HG03432 (cell line): ENCODE data around the gene PYM1.
"Not testable (repeated sequence)": the region's sequence is repeated elsewhere in the genome, so short reads cannot be mapped to it uniquely, and the experiment has no call there.

Source experiments
- ATAC-seq: cut with Tn5 transposase; IDR thresholded peaks from one replicate; pipeline ENCODE4 v1.9.1; 2021; ENCODE audit warnings: mild to moderate bottlenecking, moderate library complexity; ENCODE audit not compliant: unreplicated experiment

The PYM1 gene

DNA sequence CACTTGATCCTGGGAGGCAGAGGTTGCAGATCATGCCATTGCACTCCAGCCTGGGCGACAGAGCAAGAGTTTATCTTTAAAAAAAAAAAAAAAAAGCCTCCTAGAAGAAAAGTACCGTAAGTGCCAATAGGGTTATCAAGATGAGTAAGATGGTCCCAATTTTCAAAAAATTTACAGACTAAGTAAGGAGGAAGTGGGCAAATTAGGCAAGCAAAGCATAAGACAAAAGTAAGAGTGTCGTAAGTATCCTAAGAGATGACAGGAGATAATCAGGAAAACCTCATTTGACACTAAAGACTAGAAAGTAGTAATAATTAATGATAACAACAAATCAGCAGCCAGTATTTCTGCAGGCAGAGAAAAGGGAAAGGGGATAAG lies 12.2 kb downstream of the PYM1 start:
- ATAC-seq, result no peak

- ATAC-seq, result no peak
Observed at GRCh38 chr12:55912908-55913307, 14.8 kb downstream of the PYM1 start.

DNA sequence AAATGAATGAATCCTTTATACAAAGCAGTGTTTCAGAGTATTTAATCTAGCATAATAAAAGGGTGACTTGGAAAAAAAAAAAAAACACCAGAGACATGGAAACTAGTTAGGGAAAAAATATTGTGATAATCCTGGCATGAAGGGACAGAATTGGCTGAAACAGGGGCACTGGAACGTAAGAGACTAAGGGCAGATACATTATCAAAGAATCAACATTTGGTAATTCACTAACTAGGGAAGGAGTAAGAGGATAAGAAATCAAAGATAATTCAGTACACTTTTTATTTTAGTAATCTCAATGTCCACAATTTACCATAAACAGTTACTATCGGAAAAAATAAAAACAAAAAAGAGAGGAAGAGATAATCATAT lies 18.2 kb downstream of the PYM1 start:
- no peak for ATAC-seq

GRCh38 chr12:55908726-55909512 lies 18.8 kb downstream of the PYM1 start:
- ATAC-seq, result no peak

- ATAC-seq, result no peak
Observed at GRCh38 chr12:55906056-55906455, 21.6 kb downstream of the PYM1 start.

DNA sequence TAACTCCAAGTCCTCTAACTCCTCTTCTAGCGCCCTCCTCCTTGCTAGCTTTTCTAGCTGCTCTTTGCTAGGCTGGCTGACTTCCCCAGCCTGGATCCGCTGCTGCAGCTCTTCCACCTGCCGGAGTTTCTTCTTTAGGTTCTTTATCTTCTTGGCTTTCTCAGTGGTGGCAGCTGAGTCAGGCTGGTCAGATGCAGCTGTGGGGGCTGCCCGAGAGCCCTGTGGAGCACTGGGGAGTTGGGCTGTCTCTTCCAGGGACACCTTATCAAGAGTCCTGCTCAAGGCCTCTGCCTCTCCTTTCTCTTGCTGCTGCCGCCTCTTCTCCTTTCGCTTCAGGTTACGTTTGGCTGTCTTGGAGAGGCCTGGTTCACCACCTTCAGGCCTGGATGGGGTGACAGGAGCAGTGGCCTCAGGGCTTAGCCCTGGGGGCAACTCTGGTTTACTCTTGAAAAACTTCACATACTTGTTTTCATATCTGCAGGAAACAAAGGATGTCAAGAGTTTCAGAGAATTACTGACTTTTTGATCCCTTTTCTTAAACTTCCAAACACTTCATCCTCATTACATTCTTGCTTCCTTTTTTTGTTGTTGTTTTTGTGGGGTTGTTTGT lies 25.7 kb downstream of the PYM1 start:
- no peak for ATAC-seq

- ATAC-seq, result no peak
Observed at GRCh38 chr12:55899082-55899481, 28.6 kb downstream of the PYM1 start.

GRCh38 chr12:55893723-55894122 lies 34.0 kb downstream of the PYM1 start:
- no peak for ATAC-seq

DNA sequence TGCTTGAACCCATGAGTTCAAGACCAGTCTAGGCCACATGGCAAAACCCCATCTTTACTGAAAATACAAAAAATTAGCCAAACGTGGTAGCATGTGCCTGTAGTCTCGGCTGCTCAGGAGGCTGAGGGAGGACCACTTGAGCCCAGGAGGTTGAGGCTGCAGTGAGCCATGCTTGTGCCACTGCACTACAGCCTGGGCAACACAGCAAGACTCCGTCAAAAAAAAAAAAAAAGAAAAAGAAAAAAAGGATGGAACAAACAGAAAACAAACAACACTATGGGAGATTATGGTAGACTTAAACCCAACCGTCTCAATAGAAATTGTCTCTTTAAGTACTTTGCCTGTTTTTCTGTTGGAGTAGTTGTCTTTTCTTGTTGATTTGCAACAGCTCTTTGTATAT lies 36.4 kb downstream of the PYM1 start:
- ATAC-seq, result no peak

- no peak for ATAC-seq
Observed at GRCh38 chr12:55885113-55885512, 42.6 kb downstream of the PYM1 start.

GRCh38 chr12:55877824-55878223 lies 49.9 kb downstream of the PYM1 start:
- no peak for ATAC-seq

DNA sequence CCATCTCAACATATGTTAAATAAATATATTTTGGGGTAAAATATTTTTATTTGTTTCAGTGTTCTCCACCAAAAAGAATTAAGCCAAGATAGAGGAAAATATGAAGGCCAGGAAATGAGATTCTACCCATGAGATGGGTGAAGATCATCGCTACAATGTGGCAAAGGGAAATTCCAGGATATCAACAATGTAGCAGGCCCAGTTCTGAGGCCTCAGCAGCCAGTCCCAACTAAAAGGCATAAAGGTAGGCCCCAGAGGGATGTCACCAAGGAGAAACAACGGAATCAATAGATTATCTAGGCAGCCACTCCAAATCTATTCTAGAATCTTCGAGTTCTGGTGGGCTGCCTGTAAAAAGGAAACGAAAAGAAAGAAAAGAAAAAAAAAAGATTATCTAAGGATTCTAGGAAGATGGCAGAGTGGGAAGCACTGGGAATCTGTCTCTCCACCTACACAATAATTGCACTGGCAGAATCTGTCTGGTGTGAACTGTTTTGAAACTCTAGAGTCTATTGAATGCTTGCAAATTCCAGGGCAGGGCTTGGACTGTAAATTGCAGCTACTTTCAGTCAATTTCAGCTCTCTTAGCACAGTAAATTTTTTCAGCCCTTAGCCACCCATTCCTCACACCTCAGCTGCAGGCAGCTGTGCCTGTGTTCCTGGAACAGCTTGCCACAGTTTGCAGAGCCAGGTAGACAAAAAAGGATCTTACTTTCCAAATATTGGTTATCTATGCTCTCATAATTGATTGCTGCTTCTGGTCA lies 51.8 kb downstream of the PYM1 start:
- ATAC-seq, result no peak

DNA sequence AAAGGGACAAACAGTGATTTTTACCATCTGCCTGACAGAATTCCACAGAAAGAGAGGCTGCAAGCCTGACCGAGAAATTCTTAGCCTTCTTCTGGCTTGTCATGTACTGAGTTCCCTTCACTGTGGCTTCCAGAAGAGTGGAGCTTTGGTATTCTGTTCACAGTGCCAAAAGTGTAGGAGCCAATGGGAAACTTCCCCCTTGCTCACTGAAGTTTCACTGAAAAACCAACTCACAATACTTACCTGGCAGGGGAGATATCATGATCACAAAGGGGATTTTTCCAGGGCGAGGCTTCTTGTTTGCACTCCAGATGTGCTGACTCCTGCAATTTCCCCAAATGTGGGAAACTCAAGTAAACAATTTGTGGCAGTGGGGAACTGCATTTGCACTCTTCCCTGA lies 53.3 kb downstream of the PYM1 start:
- ATAC-seq, result no peak

- not testable (repeated sequence) for ATAC-seq
Observed at GRCh38 chr12:55866454-55867004, 61.2 kb downstream of the PYM1 start.

GRCh38 chr12:55865327-55865726 lies 62.4 kb downstream of the PYM1 start:
- ATAC-seq, result no peak

GRCh38 chr12:55862931-55863330 lies 64.8 kb downstream of the PYM1 start:
- not testable (repeated sequence) for ATAC-seq

DNA sequence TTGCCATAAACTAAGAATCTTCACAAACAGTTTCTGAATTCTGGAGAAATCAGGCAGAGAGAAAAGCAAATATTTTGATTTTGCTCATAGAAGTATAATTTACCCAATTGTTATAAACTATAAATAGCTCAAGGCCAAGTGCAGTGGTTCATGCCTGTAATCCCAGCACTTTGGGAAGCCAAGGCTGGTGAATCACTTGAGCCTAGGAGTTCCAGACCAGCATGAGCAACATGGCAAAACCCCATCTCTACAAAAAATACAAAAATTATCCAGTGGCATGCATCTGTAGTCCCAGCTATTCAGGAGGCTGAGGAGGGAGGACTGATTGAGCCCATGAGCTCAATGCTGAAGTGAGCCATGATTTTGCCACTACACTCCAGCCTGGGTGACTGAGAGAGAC lies 65.4 kb downstream of the PYM1 start:
- no peak for ATAC-seq

DNA sequence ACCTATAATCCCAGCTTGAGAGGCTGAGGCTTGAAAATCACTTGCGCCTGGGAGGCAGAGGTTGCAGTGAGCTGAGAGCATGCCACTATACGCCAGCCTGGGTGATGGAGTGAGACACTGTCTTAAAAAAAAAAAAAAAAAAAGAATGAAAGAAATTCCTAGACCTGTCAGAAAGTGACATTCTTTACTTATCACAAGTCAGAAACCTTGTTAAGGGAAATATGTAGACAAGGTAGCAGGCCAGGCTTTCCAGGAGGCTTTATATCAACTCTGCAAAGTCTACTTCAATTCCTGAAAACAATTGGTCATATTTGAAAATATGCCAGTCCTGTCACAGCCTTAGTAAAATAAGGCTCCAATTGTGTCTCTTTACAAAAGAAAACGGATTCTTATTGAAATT lies 65.8 kb downstream of the PYM1 start:
- ATAC-seq, result no peak

GRCh38 chr12:55861396-55861795 lies 66.3 kb downstream of the PYM1 start:
- no peak for ATAC-seq

DNA sequence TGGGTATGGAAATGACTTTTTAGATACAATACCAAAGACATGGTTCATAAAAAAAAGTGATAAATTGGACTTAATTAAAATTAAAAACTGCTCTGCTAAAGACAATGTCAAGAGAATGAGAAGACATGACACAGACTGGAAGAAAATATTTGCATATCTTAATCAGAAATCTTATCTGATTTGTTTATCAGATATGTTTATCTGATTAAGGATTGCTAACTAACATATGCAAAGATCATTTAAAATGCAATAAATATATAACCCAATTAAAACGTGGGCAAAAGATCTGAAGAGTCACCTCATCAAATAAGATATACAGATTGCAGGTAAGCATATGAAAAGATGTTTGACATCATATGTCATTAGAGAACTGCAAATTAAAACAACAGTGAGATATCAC lies 75.0 kb downstream of the PYM1 start:
- ATAC-seq, result no peak
